OCI-LY3 (cell line): ENCODE data around the gene PURB.

Experiments used
- CTCF ChIP-seq: fragments of 200-600, 300-600 bp; sonication (generic); IDR thresholded peaks from 2 replicates; pipeline ENCODE4 v1.5.1; 2014; ENCODE audit warnings: antibody characterized with exemption, low read length, low read depth
- EZH2phosphoT487 ChIP-seq: fragments of 200-600 bp; shearing (Covaris generic); IDR thresholded peaks from 2 replicates; pipeline ENCODE4 v1.6.1; 2018; ENCODE audit warnings: antibody characterized with exemption, mixed run types, low read depth

GRCh38 chr7:44921607-44922350 lies 36.4 kb upstream of the PURB start:
- TF ChIP-seq CTCF (peak; percentile 93), EZH2phosphoT487 (no peak)
